ENCODE results near the gene BCAR1.

Gene BCAR1

DNA sequence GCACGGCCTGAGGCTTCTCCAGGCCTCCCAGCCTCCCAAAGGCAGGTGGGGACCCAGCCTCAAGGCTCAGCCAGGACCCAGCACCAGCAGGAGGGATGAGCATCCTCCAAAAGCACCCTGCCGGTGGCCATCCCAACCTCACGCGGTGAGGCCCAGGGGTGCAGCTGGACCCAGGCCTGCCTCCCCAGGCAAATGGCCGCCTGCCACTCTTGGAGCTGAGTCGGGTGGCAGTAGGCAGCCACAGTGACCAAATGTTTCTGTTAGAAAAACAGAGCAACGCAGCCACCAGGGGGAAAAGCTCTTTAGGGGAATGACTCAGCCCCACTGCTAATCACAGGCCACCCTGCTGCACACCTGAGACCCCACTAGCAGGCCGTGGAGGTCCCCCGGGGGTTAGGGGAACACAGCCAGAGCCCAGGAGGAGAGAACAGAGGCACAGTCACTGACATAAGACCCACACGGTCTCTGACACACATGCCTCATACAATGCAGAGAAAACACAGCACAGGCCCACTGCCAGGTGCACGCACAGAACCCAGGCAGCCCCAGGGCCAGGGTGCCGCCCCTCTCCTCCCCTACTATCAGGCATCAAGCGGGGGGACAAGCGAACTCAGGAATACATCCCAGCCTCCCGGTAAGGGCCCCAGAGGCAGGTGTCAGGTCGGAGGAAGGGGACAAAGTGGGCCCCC, 12.4 kb downstream of the BCAR1 start:
- no peak for DNase-seq (ENCODE audit: low read depth)

DNA sequence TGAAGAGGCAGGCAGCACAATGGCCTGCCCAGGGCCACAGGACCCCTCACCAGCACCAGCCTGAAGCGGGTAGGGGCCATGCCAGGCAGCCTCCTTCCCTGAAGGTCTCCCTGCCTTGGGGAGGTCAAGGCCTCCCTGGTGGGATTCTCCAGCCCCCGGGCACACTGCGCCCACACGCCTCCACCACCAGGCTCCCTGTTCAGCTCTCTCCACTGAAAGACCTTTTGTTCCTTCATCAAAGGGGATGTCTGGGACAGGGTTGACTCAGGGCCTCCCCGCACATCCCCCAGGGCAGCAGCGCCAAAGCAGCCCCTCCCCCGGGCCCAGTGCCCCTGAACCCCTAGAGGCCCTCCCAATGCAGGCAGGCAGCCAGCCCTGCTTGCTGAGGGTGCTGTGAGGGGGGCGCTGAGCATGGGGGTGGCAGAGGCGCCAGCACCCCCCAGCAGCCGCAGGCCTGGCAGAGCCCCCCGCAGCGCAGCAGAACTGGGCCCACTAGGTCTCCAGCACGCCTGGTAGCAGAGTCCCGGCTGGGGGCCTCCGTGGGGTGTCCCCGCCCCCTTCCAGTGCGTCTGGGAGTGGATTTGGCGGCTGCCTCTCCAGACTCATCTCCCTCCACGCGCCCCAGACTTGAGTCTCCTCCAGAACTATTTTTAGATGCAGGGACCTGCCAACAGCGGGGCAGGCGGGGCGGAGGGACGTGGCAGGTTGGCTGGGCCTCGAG, 13.1 kb downstream of the BCAR1 start:
- no peak for DNase-seq (ENCODE audit: low read depth)

DNA sequence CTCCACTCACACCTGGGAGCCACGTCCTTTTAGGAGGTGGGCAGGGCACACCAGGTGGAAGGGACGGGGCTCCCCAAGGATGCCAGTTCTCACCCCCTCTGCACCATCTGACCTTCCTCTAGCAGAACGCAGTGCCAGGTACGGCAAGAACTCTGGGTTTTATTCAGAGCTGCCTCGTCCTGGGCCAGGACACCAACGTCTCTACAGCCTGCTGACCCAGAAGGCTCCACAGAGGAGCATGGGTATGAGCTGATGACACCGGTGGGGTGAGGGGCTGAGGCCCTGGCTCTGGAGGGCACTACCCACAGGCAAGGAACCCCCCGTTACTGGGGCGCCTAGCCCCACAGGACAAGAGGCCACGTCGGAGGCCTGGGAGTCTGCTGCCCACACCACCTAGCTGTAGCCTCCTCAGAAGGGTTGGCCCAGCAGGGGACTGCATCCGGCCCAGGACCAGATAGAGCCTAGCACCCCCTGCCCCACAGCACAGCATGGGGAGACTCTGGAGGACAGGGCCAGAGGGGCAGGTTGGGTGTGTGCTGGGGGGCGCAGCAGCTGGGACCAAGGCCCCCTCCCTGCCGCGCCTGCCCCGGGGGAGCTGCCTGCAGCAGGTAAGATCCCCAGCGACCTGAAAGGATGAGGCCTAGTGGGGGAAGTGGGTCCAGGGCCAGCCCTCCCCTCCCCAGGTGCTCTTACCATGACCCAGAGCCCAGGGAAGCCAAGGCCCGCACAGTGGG, 13.9 kb downstream of the BCAR1 start:
- no peak for DNase-seq (ENCODE audit: low read depth)

DNA sequence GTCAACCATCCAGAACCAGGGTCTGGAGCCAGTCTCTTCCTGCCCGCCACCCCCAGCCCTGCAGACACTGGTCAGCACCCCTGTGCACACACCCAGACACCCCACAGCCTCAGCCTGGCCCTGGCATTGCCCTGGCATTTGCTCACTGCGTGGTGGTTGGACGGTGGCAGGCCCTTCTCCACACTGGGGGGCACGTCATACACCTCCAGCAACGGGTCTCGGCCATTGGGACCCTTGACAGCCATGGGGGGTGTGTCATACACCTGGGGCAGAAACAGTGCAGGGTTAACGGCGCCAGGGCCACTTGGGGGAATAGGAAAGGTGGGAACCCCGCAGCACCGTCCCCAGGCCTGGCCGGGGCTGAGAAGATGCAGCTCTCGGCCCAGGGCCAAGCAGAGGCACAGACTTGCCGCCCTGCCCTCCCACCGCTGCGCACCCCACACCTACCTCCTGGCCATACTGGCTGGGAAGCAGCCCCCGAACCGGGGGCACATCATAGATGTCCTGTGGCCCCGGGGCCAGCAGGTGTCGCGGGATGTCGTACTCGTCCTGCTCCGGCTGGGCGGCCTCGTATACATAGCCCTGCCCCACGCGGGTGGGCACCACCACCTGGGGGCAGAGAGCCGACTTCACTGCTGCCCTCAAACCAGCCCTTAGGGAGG, 14.6 kb downstream of the BCAR1 start:
- DNase-seq (ENCODE audit: low read depth), result no peak

DNA sequence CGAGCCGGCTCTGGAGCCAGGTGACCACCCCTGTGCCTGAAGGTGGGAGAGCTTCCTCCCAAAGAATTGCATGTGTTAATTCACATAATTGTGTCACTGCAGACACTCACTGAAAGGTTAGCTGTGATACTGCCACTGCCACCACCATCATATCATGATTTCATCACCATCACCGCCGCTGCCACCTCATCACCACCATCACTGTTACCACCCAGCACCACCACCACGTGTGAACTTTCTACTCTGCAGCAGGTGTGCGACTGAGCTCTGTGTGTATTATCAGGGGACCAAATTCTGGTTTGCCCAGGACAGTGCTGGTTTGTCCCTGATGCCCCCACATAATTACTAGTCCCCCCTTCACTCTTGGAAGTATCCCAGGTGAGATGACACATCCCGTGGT, 15.2 kb downstream of the BCAR1 start:
- no peak for DNase-seq (ENCODE audit: low read depth)

DNA sequence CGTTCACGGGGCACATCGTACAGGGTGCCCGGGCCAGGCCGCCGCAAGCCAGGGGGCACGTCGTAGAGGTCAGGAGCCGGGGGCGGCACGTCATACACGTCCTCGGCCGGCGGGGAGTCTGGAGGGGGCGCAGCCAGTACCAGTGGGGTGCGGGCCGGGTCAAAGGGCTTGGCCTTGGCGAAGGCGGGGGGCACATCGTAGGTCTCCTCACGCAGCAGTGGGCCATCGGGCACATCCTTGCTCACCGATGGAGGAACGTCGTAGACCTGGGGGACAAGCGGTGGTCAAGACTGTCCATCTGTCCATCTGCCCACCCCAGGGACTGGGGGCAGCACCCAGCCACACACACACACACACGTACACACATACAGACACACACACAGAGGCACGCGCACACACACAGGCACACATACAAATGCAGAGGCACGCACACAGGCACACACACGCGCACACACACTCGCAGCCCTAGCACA, 15.7 kb downstream of the BCAR1 start:
- no peak for DNase-seq (ENCODE audit: low read depth)

DNA sequence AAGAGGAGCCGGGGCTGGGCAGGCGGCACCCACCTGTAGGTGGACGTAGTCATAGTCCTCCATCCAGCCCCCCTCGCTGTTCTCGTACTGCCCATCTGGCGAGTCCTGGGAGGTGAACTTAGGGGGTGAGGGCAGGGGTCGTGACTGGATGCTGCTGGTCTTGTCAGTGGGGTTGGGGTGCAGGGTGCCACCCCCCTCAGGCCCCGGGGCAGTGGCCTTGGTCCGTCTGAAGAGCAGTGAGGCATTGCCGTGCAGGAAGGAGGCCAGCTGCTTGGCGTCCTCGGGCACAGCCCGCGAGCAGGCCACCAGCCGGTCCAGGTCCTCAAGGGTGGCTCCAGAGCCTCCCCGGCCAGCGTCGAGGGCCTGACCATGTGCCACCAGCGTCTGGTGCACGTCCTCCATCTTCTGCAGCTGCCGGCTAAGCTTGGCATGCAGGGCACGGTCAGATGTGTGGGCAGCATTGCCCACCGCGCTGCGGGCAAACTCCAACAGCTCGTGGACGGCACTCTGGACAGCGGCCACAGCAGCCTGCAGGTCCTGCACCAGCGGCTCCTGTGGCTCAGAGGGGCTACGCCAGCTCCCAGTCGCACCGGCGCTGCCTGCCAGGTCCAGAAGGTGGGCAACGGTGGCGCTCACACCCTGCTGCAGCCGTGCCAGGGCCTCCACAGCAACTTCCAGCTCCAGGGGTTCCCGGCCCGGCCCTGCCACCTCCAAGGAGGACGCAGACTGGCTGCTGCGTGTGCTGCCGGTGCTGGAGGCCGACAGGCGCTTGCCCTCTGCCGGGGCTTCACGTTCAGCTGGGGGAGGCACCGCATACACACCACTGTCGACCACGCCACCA, 16.3 kb downstream of the BCAR1 start:
- DNase-seq (ENCODE audit: low read depth), result no peak

DNA sequence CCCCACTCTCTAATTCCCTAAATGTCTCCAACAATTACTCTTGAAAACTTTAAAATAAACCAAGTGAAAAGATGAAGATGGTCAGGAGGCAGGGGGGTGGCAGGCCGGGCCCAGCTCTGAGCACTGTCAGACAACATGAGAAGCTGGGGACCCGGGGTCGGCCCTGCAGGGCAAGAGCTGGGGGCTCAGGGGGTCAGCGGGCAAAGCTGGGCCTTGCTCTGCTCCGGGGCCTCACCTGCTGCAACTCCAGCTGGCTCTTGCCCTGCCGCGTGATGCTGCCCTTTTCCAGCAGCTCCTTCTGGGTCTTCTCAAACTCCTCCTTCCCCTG, 17.8 kb downstream of the BCAR1 start:
- DNase-seq (ENCODE audit: low read depth), result no peak

DNA sequence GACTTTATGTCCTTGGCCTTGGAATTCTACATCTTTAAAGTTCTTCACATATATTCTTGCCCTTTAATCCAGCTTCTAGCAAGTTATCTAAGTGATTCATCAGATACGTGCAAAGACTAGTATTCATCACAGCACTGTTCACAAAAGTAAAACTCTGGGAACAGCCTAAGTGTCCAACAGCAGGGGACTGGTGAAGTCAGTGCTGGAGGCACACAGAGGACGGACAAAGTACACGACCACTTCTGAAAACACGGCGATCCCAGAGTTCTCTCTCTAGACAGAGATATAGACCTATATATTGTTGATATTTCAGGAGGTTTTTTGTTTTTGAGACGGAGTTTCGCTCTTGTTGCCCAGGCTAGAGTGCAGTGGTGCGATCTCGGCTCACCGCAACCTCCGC, 19.9 kb downstream of the BCAR1 start:
- DNase-seq (ENCODE audit: low read depth), result no peak

DNA sequence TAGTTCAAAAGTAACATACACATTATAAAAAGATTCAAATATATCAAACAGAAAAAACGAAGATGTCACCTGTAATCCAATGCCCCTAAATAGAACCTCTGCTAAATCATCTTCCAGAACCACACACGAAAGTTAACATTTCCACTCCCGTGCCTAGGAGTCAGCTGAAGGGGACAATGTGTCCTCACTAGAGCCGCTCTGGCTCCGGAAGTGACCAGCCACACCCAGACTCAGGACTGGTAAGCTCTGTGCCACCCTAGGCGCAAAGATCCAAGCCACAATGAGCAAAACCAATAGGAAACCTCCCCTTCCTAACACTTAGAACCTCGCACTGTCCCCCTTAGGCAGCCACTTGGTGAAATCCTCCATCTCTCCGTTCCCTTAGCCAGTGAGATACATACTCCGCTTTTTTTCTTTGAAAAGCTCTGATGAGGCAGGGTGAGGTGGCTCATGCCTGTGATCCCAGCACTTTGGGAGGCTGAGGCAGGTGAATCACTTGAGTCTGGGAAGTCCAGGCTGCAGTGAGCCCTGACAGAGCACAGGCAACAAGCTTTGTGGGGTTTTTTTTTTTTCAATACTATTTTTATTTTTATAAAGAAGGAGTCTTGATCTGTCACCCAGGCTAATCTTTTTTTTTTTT, 20.8 kb downstream of the BCAR1 start:
- DNase-seq (ENCODE audit: low read depth), result no peak

DNA sequence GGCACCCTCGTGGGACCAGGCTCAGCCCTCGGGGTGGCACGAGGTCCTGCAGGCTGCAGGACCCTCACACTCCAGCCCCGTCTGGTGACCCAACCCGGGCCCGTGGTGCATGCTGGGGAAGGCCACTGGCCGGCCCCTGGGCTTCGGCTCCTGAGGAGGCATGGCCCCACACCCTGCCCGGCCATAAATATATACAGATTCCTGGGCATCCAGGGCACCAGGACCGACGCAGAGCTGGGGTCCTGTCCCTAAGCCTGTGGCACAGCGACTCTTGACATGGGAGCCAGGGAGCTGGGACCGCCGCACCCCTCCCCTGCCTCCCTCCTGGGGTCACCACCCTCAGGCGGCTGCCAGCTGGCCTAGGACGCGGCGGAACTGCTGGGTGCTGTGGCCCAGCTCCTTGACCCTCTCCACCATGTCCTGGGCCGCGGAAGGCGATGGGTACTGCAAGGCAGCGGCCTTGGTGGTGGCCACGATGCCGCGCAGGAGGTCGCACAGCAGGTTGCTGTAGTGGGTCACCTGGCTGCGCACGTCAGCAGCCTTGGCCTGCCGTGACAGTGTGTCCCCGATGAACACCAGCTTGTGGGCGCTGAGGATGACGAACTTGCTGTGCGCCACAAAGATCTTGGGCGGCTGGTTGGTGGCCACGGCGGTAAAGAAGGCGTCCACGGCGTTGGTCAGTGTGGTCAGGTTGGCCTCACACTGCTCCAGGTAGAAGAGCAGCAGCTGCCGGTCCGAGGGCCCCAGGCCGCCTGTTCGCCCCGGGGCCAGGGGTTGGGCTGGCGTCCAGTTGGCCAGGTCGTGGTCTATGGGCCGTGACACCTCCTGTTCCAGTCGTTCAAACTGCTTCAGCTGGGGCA, 22.0 kb downstream of the BCAR1 start:
- no peak for DNase-seq (ENCODE audit: low read depth)

DNA sequence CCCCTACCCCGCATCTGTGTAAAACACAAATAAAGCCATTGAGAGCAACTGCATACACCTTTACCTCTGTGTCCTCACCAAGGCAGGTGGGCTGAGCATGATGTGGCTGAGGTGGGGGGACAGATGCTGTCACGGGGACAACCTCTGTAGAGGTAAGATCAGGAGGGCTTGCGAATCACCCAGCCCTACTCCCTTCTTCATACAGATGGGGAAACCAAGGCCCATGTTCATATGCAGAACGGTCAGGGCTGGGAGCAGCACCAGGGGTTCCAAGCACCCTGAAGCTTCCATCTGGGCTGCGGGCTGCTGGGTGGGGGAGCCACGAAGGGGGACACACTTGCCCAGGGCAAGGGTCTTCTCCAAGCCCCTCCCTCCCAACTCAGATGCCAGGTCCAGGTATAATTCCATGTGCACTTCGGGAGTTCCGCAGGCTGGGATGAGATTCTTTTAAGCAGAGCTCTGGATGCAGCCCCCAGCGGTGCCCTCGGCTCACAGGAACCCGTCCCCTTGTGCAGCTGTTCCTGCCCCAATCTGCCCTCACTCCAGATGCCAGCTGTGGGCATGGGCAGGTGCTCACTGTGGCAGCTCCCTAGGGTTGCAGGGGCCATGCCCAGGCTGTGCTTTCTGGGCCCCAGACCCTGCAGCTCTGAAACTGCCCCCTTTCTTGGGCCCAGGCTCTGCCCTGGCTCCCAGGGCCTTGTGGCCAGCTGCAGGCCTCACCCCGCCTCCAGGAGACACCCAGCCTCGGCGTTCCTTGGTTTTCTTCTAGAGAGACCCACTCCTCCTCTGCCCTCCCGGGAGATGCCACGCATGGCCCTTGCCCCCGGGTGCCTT, 23.1 kb downstream of the BCAR1 start:
- DNase-seq (ENCODE audit: low read depth), result no peak

DNA sequence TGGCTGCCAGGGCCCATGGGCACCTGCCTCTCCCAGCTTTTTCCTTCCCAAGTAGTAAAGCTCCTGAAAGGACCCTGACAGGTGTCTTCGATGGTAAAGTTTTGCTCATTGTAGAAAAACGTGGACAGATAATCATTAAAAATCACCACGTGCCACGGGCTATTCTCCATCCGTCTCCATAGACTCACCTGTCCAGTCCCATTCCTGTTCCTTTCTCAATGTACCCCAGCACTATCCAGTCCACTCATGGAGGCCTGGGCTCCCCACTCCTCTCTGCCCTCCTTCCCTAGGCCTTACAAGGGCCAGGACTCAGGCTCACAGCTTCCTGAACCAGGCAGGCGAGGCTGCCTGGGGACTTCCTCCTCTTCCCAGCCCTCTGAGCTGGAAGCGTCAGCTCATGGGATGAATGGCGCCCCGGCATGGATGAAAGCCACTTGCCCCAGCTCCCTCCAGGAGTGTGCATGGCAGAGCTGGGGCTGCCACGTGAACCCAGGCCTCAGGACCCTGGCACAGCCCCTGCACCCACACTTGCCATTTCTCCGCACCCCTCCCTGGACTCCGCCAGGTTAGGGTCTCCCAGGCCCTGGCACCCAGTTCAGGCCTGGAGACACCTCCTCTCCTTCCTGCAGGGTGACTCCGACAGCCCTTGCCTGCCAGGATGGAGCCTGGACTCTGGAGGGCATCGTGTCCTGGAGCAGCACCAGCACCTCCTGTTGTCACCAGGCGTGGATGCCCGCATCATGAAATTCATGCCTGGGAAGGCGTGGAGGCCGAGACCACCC, 23.9 kb downstream of the BCAR1 start:
- no peak for DNase-seq (ENCODE audit: low read depth)

DNA sequence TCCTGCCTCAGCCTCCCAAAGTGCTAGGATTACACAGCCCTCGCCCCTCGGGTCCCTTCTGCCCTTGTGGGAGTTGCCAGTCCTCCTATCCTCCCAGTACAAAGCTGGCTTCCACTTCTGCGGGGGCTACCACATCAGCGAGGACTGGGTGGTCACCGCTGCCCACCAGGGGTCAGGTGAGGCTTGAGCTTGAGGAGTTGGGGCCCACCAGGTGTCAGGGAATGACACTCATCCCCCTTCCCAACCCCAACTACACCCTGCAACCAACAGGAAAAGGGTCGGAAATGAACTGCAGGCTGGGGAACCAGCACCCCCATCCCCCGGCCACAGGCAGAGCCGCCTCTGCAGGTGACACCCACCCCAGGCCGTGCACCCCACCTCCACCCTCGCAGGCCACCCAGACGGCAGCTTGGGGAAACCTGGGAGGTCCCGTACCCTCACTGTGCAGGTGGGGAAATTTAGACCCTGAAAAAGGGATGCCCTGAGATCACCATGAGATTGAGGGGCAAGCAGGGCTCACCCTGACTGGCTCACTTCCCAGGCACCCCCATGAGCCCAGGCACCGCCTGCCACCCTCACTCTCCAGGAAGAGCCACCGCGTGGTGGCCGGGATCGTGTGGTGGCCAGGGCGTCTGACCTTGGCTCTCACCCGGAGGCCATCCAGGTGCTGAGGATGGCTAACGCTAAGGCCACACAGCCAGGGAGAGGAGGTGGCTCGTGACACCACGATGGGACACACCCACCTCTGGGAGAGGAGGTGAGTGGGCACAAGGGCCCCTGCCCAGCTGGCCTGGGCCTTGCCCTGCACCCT, 24.7 kb downstream of the BCAR1 start:
- no peak for DNase-seq (ENCODE audit: low read depth)

DNA sequence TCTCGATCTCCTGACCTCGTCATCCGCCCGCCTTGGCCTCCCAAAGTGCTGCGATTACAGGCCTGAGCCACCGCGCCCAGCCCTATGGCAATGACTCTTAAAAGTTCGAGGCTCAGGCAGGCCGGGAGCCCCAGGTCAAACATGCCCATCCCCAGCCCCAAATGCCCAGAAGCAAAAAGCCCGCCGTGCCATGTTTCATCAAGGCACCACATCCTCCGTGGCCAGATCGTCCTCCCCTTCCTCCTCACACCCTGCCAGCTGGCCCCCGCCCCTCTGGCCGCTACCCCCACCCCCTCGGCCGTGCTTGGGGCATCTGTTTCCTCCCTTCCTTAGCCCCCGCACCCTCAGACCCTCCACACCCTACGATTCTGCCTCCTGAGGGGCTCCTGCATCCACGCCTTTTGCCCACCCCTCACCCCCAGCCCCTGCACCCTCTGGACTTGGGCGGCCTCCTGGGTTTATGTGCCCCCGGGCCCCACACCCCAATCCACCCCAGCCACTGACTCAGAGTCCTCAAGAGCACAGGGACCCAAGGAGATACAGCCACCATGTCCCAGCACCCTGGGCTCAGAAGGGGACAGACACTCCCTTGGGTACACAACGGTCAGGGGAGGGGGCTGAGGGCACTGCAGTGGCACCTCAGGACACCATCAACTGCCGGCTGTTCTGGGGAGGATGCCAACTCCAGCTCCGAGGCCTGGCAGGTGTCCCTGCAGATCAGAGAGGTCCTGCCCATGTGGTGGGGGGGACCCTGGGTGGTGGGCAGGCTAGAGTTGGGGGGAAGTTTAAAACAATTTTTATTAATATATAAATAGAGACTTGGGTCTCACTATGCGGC, 25.5 kb downstream of the BCAR1 start:
- no peak for DNase-seq (ENCODE audit: low read depth)

DNA sequence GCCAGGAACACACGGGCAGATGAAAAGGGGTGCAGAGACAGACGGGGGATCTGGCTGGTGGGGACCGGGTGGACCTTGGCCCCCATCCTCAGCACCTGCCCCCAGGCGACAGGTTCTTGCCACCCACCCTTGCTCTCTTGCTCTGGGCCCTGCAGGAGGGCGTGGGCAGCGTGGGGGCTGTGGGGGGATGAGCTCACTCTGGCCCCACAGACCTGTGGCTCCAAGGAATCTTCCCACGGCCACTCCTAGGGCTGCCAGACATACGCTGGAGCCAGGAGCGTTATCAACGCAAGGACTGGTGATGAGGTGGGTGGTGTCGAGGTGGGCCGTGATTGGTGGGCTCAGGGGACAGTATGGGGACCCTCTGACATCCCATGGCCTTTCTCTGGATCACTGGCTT, 26.3 kb downstream of the BCAR1 start:
- no peak for DNase-seq (ENCODE audit: low read depth)
